Mucosa of descending colon (tissue), 3 donors: Measurements from ENCODE around the gene LINS1. TPM values are rescaled to one million over a fixed set of nuclear protein-coding genes. Genes with fewer than 3 reads are reported as not detected.

Experiments used
- ATAC-seq: fragments of 200-7000 bp; cut with Tn5 transposase; one replicate; pipeline ENCODE4 v1.9.1; 2020; ENCODE audit warnings: mild to moderate bottlenecking, moderate library complexity
- DNase-seq, 3 donors: peaks; one replicate each; pipeline ENCODE4 v3.0.0-alpha.2; 2020
- H3K36me3 ChIP-seq: fragments of 200-600 bp; one replicate; pipeline ENCODE4 v1.8.0; 2021; ENCODE audit warnings: low read depth, mild to moderate bottlenecking
- H3K4me1 ChIP-seq: fragments of 200-600 bp; one replicate; pipeline ENCODE4 v1.8.0; 2021; ENCODE audit warnings: low read depth, mild to moderate bottlenecking
- H3K4me3 ChIP-seq: fragments of 200-600 bp; one replicate; pipeline ENCODE4 v1.8.0; 2021; ENCODE audit warnings: mild to moderate bottlenecking
- H3K9me3 ChIP-seq: fragments of 200-600 bp; one replicate; pipeline ENCODE4 v1.8.0; 2021; ENCODE audit warnings: mild to moderate bottlenecking
- intact Hi-C, 2 donors: fragments of 100-400 bp; cut with DNase I in 1 of 2; cut with micrococcal nuclease in 1 of 2; formaldehyde crosslinking; loops; one replicate each; pipeline versions ENCODE4 v1.11.0 to v1.11.1; 2022; cut with DNase I, micrococcal nuclease
- total RNA-seq, 3 donors: library from RNA; stranded (reverse); fragmentation: NEBNext Ultra II Directional in 2 of 3; extraction: Animal tissue kit (Norgen Biotek cat#: 25700) in 2 of 3; gene quantifications; one replicate each; pipeline versions ENCODE4 v1.2.1 to v1.2.4, GENCODE V29; 2021 to 2023
- TF ChIP-seq, protein P1 (sequence below): fragments of 200-600 bp; IDR thresholded peaks from one replicate; pipeline ENCODE4 v1.8.0; 2022; ENCODE audit warnings: antibody characterized with exemption, mild to moderate bottlenecking
- donor health status: DM: no; HTN: no; CAD: no; lungs with moderate emphysema.
- donor health status: DM: no; HTN: no; CAD: no.
- donor health status: DM: no; HTN: yes; CAD: no.

The LINS1 gene
- total RNA-seq, 3 donors from 2014 or later = 18.6 to 32.0 (median 24.2) TPM

DNA sequence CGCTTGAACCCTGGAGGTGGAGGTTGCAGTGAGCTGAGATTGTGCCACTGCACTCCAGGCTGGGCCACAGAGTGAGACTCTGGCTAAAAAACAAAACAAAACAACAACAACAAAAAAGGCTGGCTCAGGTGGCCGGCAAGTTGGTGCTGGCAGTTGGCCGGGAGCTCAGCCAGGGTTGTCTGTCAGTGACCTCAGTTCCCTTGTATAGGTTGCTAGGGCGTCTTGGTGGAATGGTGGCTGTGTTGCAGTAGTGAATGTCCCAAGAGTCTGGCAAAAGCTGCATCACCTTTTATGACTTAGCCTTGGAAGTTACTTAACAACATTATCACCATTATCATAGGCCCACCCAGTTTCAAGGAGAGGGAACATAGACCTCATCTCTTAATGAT, 41.0 kb upstream of the LINS1 start:
- Histone ChIP-seq H3K4me1 (peaks cover 3% of the 10 kb centered on the region), H3K4me3 (no peak overlapping the region), H3K36me3 (no peaks in the 10 kb centered on the region), H3K9me3 (no peaks in the 10 kb centered on the region)
- TF ChIP-seq, protein P1, sequence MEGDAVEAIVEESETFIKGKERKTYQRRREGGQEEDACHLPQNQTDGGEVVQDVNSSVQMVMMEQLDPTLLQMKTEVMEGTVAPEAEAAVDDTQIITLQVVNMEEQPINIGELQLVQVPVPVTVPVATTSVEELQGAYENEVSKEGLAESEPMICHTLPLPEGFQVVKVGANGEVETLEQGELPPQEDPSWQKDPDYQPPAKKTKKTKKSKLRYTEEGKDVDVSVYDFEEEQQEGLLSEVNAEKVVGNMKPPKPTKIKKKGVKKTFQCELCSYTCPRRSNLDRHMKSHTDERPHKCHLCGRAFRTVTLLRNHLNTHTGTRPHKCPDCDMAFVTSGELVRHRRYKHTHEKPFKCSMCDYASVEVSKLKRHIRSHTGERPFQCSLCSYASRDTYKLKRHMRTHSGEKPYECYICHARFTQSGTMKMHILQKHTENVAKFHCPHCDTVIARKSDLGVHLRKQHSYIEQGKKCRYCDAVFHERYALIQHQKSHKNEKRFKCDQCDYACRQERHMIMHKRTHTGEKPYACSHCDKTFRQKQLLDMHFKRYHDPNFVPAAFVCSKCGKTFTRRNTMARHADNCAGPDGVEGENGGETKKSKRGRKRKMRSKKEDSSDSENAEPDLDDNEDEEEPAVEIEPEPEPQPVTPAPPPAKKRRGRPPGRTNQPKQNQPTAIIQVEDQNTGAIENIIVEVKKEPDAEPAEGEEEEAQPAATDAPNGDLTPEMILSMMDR = no peak
- no peak for ATAC-seq
- DNase-seq = no peak
- intact Hi-C loops = no loop called here

DNA sequence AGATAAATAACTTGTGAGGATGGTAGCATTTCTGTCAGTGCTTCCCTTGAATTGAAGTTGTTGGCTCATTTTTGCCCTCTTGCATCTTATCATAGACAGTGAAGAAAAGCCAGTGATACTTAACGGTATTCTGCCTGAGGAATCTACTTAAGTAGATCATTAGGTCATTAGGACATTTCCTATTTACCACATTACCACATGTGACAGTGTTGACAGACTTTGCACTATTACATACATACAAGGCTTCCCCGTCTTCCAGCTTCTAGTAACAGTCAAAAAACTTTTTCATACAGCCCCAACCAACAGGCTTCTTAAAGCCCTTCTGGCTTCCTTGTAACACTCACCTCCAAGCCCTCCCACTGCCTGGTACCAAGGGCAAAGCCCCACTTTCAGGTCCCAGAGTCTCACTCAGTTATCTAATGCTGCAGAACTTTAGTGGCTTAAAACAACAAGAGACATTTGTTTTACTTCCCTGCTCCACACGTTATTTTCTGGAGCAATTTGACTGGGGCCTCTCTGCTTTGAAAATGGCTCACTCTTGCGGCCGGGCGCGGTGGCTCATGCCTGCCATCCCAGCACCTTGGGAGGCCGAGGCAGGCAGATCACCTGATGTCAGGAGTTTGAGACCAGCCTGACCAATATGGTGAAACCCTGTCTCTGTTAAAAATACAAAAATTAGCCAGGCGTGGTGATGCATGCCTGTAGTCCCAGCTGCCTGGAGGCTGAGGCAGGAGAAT, 40.4 kb upstream of the LINS1 start:
- TF ChIP-seq, protein P1 = no peak
- no peak for ATAC-seq
- intact Hi-C loops = no loop called here
- no peak for DNase-seq
- Histone ChIP-seq H3K9me3 (no peaks in the 10 kb centered on the region), H3K4me3 (no peak overlapping the region), H3K36me3 (no peaks in the 10 kb centered on the region), H3K4me1 (peaks cover 6% of the 10 kb centered on the region)

DNA sequence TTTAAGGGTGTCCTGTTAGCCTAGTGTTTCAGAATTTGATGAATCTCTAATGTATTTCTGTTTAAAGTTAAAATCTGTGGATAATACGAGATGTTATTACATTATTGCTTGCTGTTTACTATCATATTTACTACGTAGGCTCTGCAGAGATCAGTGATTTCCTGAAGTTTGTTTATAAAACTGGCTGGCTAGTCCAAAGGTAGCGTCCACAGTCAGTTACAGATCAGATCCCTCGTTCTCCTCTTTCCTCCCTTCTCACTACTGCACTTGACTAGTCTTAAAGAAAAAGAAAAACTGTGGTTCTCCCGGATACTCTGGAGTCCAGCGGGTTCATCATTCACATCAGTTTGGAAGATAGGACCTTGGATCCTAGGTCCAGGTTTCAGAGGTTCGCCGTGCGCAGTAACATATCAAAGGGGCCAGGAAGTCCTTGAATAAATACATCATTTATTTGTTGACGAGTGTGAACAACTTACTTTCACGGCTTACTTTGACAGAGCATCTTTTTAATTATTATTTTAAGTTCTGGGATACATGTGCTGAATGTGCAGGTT, 36.3 kb upstream of the LINS1 start:
- intact Hi-C loops = no loop called here
- TF ChIP-seq, protein P1 = no peak
- Histone ChIP-seq H3K36me3 (no peaks in the 10 kb centered on the region), H3K4me3 (no peak overlapping the region), H3K9me3 (no peaks in the 10 kb centered on the region), H3K4me1 (peaks cover 15% of the 10 kb centered on the region)
- DNase-seq (no peak), ATAC-seq (peak; percentile 69)

DNA sequence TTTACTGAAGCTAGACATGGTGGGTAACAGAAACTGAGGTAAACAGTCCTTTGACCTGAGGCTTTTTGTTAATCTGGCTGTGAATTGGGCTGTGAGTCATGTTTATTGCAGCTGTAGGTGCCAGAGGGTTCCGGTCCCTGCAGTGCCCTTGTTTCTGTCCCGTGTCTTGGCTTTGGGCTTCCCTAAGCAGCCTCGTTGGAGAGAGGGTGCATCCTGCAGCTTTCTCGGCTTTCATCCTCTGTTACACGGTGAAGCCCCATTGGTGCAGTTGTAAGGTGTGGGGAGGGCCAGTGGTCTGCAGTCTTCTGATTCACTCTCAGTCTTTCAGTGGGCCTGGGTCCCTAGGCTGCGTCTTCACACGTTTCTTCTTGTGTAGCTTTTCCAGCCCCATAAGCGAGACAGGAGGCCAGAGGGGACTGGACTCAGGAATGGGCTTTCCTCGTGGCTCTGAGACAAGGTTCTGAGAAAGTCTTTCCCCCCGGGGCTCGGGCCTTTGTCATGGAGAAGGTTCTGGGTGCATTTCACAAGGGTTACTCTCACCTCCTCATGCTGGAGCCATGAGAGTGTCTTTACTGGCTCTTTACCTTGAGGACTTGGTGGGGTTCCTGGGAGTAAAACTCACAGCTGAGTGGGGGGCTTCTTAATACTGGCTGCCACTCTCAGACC, 33.6 kb upstream of the LINS1 start:
- peaks cover 15% of the 10 kb centered on the region for H3K4me1 ChIP-seq
- ATAC-seq = peak; percentile 82
- no peaks in the 10 kb centered on the region for H3K36me3 ChIP-seq
- no peak overlapping the region for H3K4me3 ChIP-seq
- no peaks in the 10 kb centered on the region for H3K9me3 ChIP-seq
- peak in 1 of 3 donors; percentile 24 for DNase-seq
- intact Hi-C loops = no loop called here
- TF ChIP-seq, protein P1 = no peak

DNA sequence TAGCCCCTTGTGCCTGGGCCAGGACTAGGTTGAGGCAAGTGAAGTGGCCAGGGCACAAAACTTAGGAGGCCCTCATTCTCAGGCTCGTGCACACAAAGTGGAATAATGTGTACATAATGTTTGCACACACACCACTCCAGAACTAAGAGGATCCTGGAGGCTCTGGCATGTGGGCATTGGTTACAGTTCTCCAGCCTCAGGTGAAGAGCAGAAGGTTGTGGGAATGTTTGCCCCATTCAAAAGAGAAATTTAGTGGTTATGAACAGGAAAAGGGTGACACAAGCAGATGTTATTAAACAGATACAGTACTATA, 31.7 kb upstream of the LINS1 start:
- DNase-seq (no peak), ATAC-seq (no peak)
- TF ChIP-seq, protein P1 = no peak
- no peaks in the 10 kb centered on the region for H3K9me3 ChIP-seq
- no peaks in the 10 kb centered on the region for H3K36me3 ChIP-seq
- no peak overlapping the region for H3K4me3 ChIP-seq
- intact Hi-C loops = loop anchor here in 1 of 2 donors (5.0 kb wide), 1 partner anchor 374 kb away; no protein-coding TSS in a partner anchor
- peaks cover 15% of the 10 kb centered on the region for H3K4me1 ChIP-seq
